Left lung (tissue), 10 donors: ENCODE results near the gene AKAP13. TPM values are rescaled to one million over a fixed set of nuclear protein-coding genes. Genes with fewer than 3 reads are reported as not detected.

ENCODE experiments used
- ATAC-seq: fragments of 200-7000 bp; cut with Tn5 transposase; one replicate; pipeline ENCODE4 v1.9.1; 2020; ENCODE audit warnings: moderate library complexity
- DNase-seq, 4 donors: peaks; one replicate each; pipeline ENCODE4 v3.0.0-alpha.2; 2013 to 2020
- H3K27ac ChIP-seq, 2 donors: fragments of 200-600 bp; sonication (generic) in 1 of 2; one replicate each; pipeline versions ENCODE4 v1.5.0 to v1.8.0; 2020 to 2021
- H3K27me3 ChIP-seq, 2 donors: fragments of 200-600 bp; sonication (generic) in 1 of 2; one replicate each; pipeline versions ENCODE4 v1.5.0 to v1.8.0; 2020 to 2021
- H3K36me3 ChIP-seq, 2 donors: fragments of 200-600 bp; sonication (generic) in 1 of 2; one replicate each; pipeline versions ENCODE4 v1.5.0 to v1.8.0; 2020 to 2021
- H3K4me1 ChIP-seq, 2 donors: fragments of 200-600 bp; one replicate each; pipeline ENCODE4 v1.8.0; 2021
- H3K4me3 ChIP-seq, 2 donors: fragments of 200-600 bp; sonication (generic) in 1 of 2; one replicate each; pipeline versions ENCODE4 v1.5.0 to v1.8.0; 2020 to 2021; ENCODE audit warnings: mild to moderate bottlenecking in 1 of 2
- H3K9me3 ChIP-seq, 2 donors: fragments of 200-600 bp; sonication (generic) in 1 of 2; one replicate each; pipeline versions ENCODE4 v1.5.0 to v1.8.0; 2020 to 2021
- CTCF ChIP-seq, 2 donors: fragments of 200-600 bp; sonication (generic) in 1 of 2; IDR thresholded peaks; one replicate each; pipeline versions ENCODE4 v1.5.0 to v1.8.0; 2021; ENCODE audit warnings: antibody characterized with exemption in 2 of 2
- intact Hi-C, 2 donors: fragments of 100-400 bp; cut with DNase I; formaldehyde crosslinking; loops; one replicate each; pipeline versions ENCODE4 v1.11.2 to v1.14.2; 2022
- polyA plus RNA-seq, 6 donors: library from polyadenylated mRNA; unstranded; fragments of 120-200 nt; gene quantifications; one replicate each; pipeline ENCODE4 v1.2.1, GENCODE V29; 2013; ENCODE audit not compliant: insufficient read length in 6 of 6
- total RNA-seq, 2 donors: library from RNA; stranded (reverse); fragmentation: NEBNext Ultra II Directional; extraction: Animal tissue kit (Norgen Biotek cat#: 25700); gene quantifications; one replicate each; pipeline ENCODE4 v1.2.1, GENCODE V29; 2021
- donor health status: DM: no; HTN: yes; CAD: no.
- donor health status: DM: no; HTN: no; CAD: no.

AKAP13 gene
- total and polyA plus RNA-seq, 8 donors: 93.6 to 346 (median 102) TPM

- Histone ChIP-seq H3K27me3 (no peaks in the 10 kb centered on the region), H3K4me1 (no peaks in the 10 kb centered on the region), H3K27ac (no peak overlapping the region), H3K9me3 (no peaks in the 10 kb centered on the region), H3K4me3 (no peak overlapping the region), H3K36me3 (peaks cover 6 to 100% of the 10 kb centered on the region in 2 donors)
- no peak for TF ChIP-seq CTCF (IDR thresholded peaks at IDR 0.05)
- intact Hi-C loops: no loop called here
- DNase-seq (no peak), ATAC-seq (no peak)
These were observed 338.0 kb downstream of the AKAP13 start for GRCh38 chr15:85718271-85718971.

- no peak overlapping the region for H3K27ac ChIP-seq
- peaks cover 1 to 2% of the 10 kb centered on the region in 2 donors for H3K4me1 ChIP-seq
- ATAC-seq: no peak
- H3K4me3 ChIP-seq: no peak overlapping the region
- H3K27me3 ChIP-seq: no peaks in the 10 kb centered on the region
- peaks cover 6 to 100% of the 10 kb centered on the region in 2 donors for H3K36me3 ChIP-seq
- no peak for TF ChIP-seq CTCF (IDR thresholded peaks at IDR 0.05)
- DNase-seq: no peak
- no peaks in the 10 kb centered on the region for H3K9me3 ChIP-seq
- intact Hi-C loops: no loop called here
These were observed 338.6 kb downstream of the AKAP13 start for GRCh38 chr15:85718981-85719380.

DNA sequence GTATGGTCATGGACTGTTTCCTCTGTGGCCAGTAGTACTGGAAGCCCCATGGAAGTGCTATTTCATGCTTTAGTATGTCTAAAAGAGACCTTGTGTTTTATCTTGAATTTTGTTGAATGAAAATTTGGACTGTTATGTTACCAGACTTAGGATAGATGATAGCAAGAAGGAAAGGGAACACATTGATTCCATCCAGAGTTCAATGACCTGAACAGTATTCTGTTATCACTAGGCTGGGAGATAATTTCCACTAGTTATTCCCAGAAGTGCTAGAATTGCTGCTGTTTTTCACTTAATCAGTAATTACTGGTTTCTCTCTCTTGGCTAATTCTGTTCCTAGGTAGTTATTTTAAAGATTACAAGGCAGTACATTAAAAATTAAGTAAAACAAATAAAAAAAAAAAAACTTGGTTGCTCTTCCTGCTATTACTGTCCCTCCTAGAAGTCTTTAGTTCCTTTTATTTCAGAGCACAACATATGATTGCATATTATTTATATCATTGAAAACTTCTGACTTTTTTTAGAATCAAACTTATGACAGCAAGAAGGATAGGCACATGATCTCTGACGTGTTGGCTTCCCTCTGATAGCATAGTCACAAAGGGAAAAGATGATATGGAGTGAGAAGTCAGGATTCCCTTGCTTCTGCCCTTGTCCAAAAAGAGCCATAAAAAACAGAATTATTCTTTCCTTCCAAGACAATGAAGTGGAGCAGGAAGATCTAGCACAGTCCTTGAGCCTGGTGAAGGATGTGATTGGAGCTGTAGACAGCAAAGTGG is 342.2 kb downstream of the AKAP13 start:
- Histone ChIP-seq H3K36me3 (peaks cover 6 to 100% of the 10 kb centered on the region in 2 donors), H3K27ac (peak overlapping the region in 1 of 2 donors; percentile 3), H3K4me3 (no peak overlapping the region), H3K4me1 (peaks cover 5 to 17% of the 10 kb centered on the region in 2 donors), H3K9me3 (no peaks in the 10 kb centered on the region), H3K27me3 (no peaks in the 10 kb centered on the region)
- no peak for ATAC-seq
- DNase-seq: no peak
- intact Hi-C loops: no loop called here
- TF ChIP-seq CTCF (IDR thresholded peaks at IDR 0.05): no peak

DNA sequence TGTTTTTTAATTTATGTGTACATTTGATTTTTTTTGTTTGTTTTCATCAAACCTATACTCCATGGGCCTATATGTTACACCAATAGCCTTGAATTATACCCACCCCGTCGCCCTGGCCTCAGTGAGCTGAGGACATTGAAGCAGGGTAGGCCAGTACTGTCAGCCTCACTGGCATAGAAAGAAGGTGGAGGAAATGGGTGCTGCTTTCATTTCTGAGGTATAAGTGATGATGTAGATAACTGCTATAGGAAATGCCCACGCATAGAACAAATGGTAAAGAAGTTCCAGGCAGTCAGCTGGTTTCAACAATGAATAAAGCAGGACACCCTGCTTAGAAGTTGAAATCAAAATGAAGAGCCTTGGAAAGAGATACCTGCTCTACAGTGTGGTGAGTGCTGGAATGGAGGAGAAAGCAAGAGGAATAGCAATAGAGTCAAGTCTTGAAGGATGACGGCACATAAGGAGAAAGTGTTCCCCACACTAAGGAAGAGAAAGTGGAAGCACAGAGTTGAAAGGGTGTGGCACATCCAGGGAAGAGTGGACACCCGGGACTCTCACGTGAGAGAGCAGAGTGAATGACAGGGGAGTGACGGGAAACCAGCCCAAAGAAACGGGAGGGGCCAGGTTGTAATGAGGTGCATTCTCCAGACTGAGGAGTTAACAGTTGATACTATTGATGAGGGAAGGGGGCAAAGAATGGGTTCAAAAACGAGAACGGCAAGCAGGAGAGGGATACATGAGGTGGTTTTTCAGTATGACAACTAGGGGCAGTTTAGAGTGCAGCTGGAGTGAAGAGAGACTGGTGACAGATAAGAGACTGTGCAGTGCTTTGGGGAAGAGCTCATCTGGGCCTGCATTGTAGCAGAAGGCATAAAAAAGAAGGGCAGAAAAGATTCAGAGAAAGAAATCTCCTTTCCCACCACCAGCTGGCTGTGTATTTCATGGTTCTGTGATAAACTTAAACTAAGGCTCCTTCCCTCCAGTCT is 343.9 kb downstream of the AKAP13 start:
- peaks cover 4 to 100% of the 10 kb centered on the region in 2 donors for H3K36me3 ChIP-seq
- no peak for DNase-seq
- peak overlapping the region; percentile 37 to 45 for H3K27ac ChIP-seq
- peaks cover 5 to 17% of the 10 kb centered on the region in 2 donors for H3K4me1 ChIP-seq
- H3K27me3 ChIP-seq: no peaks in the 10 kb centered on the region
- TF ChIP-seq CTCF (IDR thresholded peaks at IDR 0.05): no peak
- H3K9me3 ChIP-seq: no peaks in the 10 kb centered on the region
- ATAC-seq: peak; percentile 26
- intact Hi-C loops: no loop called here
- no peak overlapping the region for H3K4me3 ChIP-seq
